K562 (cell line): Measurements from ENCODE around the gene GLE1. TPM values are rescaled to one million over a fixed set of nuclear protein-coding genes. Genes with fewer than 3 reads are reported as not detected.
A peak's percentile ranks its signal among the peaks of the same experiment; 100 is the strongest.

ENCODE experiments used
- CREB3 ChIP-seq: fragments of 450-650 bp; conservative IDR thresholded peaks from 2 replicates; pipeline ENCODE4 v1.6.1; 2016; ENCODE audit warnings: missing genetic modification characterization, low read depth, mild to moderate bottlenecking, missing compliant biosample characterization, moderate library complexity
- DACH1 ChIP-seq: fragments of 450-650 bp; IDR thresholded peaks from 2 replicates; pipeline ENCODE4 v1.6.1; 2018; ENCODE audit not compliant: partially characterized antibody
- E2F4 ChIP-seq: sonication (generic); formaldehyde crosslinking; IDR thresholded peaks from 2 replicates; pipeline ENCODE4 v1.8.0; 2022; ENCODE audit warnings: mild to moderate bottlenecking, low read depth, missing genetic modification reagents
- E2F6 ChIP-seq, 2 experiments: IDR thresholded peaks; 2 replicates each; pipeline ENCODE4 v1.6.1; 2011; ENCODE audit warnings: borderline replicate concordance in 1 of 2, control low read depth in 1 of 2, low read depth in 1 of 2, low read length in 1 of 2, mild to moderate bottlenecking in 1 of 2, mixed read lengths in 1 of 2, moderate library complexity in 1 of 2; ENCODE audit not compliant: insufficient read depth in 1 of 2, insufficient read length in 1 of 2, poor library complexity in 1 of 2, severe bottlenecking in 1 of 2; ENCODE audit errors: extremely low read depth in 1 of 2
- ELF4 ChIP-seq: fragments of 450-650 bp; formaldehyde crosslinking; IDR thresholded peaks from 2 replicates; pipeline ENCODE4 v1.4.0; 2022; ENCODE audit warnings: missing genetic modification characterization
- NFRKB ChIP-seq: fragments of 450-650 bp; IDR thresholded peaks from 2 replicates; pipeline ENCODE4 v1.6.1; 2016; ENCODE audit warnings: low read depth
- SIRT6 ChIP-seq: IDR thresholded peaks from one replicate; pipeline ENCODE4 v1.6.1; 2012; ENCODE audit warnings: low read depth, mild to moderate bottlenecking, control low read depth, inconsistent platforms, low read length, moderate library complexity
- SMAD4 ChIP-seq: fragments of 250-450 bp; sonication (Bioruptor Pico); conservative IDR thresholded peaks from 2 replicates; pipeline ENCODE4 v1.8.0; 2021; ENCODE audit warnings: inconsistent platforms, mild to moderate bottlenecking, moderate library complexity
- STAG1 ChIP-seq: sonication (generic); formaldehyde crosslinking; IDR thresholded peaks from 2 replicates; pipeline ENCODE4 v1.5.0; 2020; ENCODE audit warnings: missing genetic modification reagents, borderline replicate concordance
- TEAD2 ChIP-seq: fragments of 450-650 bp; IDR thresholded peaks from 2 replicates; pipeline ENCODE4 v1.6.1; 2016; ENCODE audit warnings: missing genetic modification characterization, control low read depth, missing compliant biosample characterization
- TFAP4 ChIP-seq: sonication (generic); formaldehyde crosslinking; IDR thresholded peaks from 2 replicates; pipeline ENCODE4 v1.8.0; 2022; ENCODE audit warnings: missing genetic modification reagents, mild to moderate bottlenecking, moderate library complexity, borderline replicate concordance
- UBTF ChIP-seq, 2 experiments: IDR thresholded peaks; 2 replicates each; pipeline ENCODE4 v1.6.1; 2012; ENCODE audit warnings: improper control_type of control experiment in 2 of 2, low read depth in 2 of 2, low read length in 2 of 2, borderline replicate concordance in 1 of 2
- XRCC3 ChIP-seq: fragments of 450-650 bp; IDR thresholded peaks from 2 replicates; pipeline ENCODE4 v1.6.1; 2017; ENCODE audit warnings: mild to moderate bottlenecking, moderate library complexity
- ZNF143 ChIP-seq: sonication (generic); formaldehyde crosslinking; IDR thresholded peaks from 2 replicates; pipeline ENCODE4 v1.9.0; 2022; ENCODE audit warnings: mild to moderate bottlenecking, missing genetic modification reagents
- polyA plus RNA-seq, 8 experiments: library from polyadenylated mRNA; depleted of rRNA in 4 of 8; stranded (reverse) in 5 of 8; unstranded in 3 of 8; fragments of >200 nt; fragmentation: Nextera tagmentation in 2 of 8; fragmentation: Illumina TruSeq in 1 of 8; extraction: Ambion mirVana in 2 of 8; extraction: Trizol in 1 of 8; gene quantifications; 2 replicates each; pipeline versions ENCODE4 v1.2.1 to v1.2.3, GENCODE V29; 2011 to 2014; ENCODE audit warnings: inconsistent platforms in 1 of 8, missing spikeins in 1 of 8
- total RNA-seq, 7 experiments: library from RNA; depleted of rRNA in 6 of 7; stranded (reverse); fragments of >200 nt in 6 of 7; fragmentation: Illumina TruSeq in 2 of 7; extraction: Trizol in 2 of 7; gene quantifications; 2 replicates each; pipeline versions ENCODE4 v1.2.1 to v1.2.3, GENCODE V29; 2011 to 2021; ENCODE audit warnings: low replicate concordance in 1 of 7

The GLE1 gene
- total and polyA plus RNA-seq, 9 of the 15 experiments (the other 6 are each of a cell fraction or from before 2014, with no cell fraction given) = 15.9 to 44.8 (median 37.6) TPM

- TF ChIP-seq TFAP4 (CRISPR knock-in tag) (0 out of 2 replicates have a peak, but pooled peaks have one; percentile 25), SIRT6 (no peak), E2F6 (IDR thresholded peaks at IDR 0.05; ENCODE audit: borderline replicate concordance in 1 of 2, extremely low read depth in 1 of 2, insufficient read depth in 1 of 2, insufficient read length in 1 of 2, low read depth in 1 of 2, low read length in 1 of 2, poor library complexity in 1 of 2, severe bottlenecking in 1 of 2) (no peak), SMAD4 (no peak), ELF4 (CRISPR knock-in tag) (no peak), ZNF143 (CRISPR knock-in tag) (no peak), XRCC3 (no peak), TEAD2 (tag) (no peak), CREB3 (tag) (no peak), UBTF (IDR thresholded peaks at IDR 0.05; ENCODE audit: borderline replicate concordance in 1 of 2, low read depth in 2 of 2, low read length in 2 of 2) (no peak), NFRKB (no peak), STAG1 (CRISPR knock-in tag) (no peak), E2F4 (no peak), DACH1 (peak; percentile 51)
These were observed 46.5 kb downstream of the GLE1 start (continued) for GRCh38 chr9:128550770-128551656.
